Measurements from ENCODE around the gene RNF144B.

GRCh38 chr6:18416341-18416679 lies 29.2 kb downstream of the RNF144B start:
- TF ChIP-seq CTCF (IDR thresholded peaks at IDR 0.05) (no peak), POLR2A (IDR thresholded peaks at IDR 0.05) (no peak)
